HG02623 (cell line): Measurements from ENCODE around the gene SIK1.
"Not testable (repeated sequence)": the region's sequence is repeated elsewhere in the genome, so short reads cannot be mapped to it uniquely, and the experiment has no call there.

ENCODE experiments used
- ATAC-seq: cut with Tn5 transposase; IDR thresholded peaks from one replicate; pipeline ENCODE4 v1.9.1; 2021; ENCODE audit warnings: moderate library complexity; ENCODE audit not compliant: unreplicated experiment

Gene SIK1

GRCh38 chr21:43426404-43427241 lies at the start of gene SIK1:
SIK1 (minus strand) TSS chr21:43427131; CDS start chr21:43426178, 953 bp downstream.
- ATAC-seq = peak; percentile 32

- not testable (repeated sequence) for ATAC-seq
Measured at GRCh38 chr21:43471597-43472242, 44.8 kb upstream of the SIK1 start.

GRCh38 chr21:43469719-43470458 lies 43.0 kb upstream of the SIK1 start:
- ATAC-seq = not testable (repeated sequence)

- ATAC-seq = no peak
Measured at GRCh38 chr21:43467785-43468184, 40.9 kb upstream of the SIK1 start.

DNA sequence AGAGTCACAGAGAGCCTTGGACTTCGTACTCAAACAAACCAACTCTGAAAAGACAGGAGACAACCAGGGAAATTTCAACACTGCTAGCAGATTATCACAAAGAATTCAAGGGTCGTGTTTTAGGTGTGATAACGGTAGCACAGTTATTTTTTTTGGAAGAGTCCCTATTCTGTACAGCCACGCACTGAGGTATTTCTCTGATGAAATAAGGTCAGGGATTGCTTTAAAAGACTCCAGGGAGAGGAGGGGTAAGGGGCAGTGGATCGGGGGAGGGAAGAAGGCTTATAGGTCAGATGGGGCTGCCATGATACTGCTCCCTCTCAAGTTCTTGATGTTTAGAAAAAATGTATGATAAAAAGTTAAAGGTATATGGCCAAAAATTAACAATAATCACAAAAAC lies 38.2 kb upstream of the SIK1 start:
- not testable (repeated sequence) for ATAC-seq

DNA sequence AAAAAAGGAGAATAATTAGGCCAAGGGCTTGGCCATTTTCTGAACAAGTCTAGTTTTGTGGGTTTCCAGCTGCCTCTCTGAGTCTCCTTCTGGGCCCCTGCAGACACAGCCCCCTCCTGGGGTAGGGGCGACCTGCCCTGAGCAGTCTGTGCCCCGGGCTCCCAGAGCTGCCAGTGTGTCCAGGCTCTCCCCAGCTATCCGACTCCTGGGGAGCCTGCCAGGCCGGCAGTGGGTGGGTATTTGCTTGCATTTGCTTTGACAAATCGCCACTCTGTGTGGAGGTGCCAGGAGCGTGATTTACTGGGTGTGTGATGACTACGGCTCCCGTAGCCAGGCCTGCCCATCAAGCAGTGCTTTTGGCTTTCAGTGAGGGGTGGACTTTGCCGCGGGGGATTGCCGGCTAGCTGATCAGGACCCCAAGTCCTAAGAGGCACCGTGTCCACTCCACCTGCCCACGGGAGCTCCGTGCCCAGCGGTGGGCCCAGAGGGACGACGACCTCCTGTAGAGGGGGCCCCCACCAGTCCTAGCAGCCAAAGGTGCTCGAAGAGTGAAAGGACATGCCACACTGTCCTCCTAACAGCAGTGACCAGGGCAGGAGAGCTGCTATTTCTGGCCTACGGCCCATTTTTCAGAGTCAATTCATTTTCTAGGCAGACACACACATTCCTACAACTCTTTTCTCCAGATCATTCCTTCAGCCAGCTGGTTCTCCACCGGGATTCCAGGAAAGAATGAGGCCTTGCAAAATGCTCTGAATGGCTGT lies 36.7 kb upstream of the SIK1 start:
- not testable (repeated sequence) for ATAC-seq

GRCh38 chr21:43462932-43463331 lies 36.0 kb upstream of the SIK1 start:
- not testable (repeated sequence) for ATAC-seq

- ATAC-seq = not testable (repeated sequence)
Measured at GRCh38 chr21:43460475-43460874, 33.5 kb upstream of the SIK1 start.

DNA sequence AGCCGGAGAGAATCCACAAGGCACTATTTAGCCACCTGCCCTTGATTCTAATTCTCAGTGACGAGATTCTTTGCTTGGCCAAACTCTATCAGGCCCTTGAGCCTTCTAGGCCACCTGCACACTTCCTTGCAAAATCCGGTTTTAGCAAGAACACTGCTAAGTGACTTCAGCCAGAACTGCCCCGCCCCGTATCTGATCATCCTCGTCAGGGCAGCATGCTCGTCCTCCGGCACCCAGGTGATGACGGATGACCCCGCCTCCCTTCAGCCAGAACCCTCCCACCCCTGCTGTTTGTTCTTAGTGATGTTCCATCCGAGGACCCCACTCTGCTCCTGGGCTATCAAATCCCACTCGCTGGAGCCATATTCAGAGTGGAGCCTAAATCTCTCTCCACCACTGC lies 32.1 kb upstream of the SIK1 start:
- ATAC-seq = not testable (repeated sequence)

- ATAC-seq = not testable (repeated sequence)
Measured at GRCh38 chr21:43456616-43457314, 29.8 kb upstream of the SIK1 start.

DNA sequence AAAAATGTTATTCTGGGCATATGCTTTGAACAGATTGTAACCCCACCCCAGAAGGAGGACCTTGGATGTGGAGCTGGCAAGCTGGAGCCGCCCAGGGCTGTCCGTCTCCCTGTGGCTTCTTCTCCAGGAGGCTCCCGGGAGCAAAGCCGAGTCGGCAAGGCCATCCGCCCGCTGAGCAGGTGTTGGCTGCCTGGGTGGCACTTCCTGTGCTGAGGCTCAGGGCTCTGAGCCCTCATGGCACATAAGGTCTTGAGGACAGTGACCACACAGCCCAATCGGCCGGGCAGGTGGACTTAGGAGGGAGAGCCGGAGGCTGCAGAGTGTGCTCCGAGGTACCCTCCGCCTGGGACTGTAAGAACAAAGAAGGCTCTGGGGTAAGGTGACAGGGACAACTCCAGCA lies 28.8 kb upstream of the SIK1 start:
- ATAC-seq = not testable (repeated sequence)

- ATAC-seq = not testable (repeated sequence)
Measured at GRCh38 chr21:43454176-43454575, 27.2 kb upstream of the SIK1 start.

DNA sequence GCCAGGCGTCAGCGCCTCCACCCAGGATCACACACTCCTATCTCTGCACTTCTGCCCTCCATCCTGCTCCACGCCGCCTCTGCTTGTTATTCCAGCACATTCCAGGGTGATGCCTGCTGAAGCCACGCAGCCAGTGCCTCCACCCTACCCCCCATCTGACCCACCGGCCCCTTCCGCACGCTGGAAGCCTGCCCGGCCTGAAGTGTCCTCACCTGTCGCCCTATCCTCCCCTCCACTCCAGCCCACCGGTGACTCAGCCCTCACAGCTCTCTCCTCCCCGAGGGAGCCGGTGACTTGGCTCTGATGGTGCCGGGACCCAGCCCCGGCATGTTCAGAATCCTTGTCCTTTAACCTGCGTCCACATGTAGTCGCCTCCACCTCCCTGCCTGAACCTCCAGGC lies 24.9 kb upstream of the SIK1 start:
- not testable (repeated sequence) for ATAC-seq

- ATAC-seq = not testable (repeated sequence)
Measured at GRCh38 chr21:43450287-43450686, 23.4 kb upstream of the SIK1 start.

DNA sequence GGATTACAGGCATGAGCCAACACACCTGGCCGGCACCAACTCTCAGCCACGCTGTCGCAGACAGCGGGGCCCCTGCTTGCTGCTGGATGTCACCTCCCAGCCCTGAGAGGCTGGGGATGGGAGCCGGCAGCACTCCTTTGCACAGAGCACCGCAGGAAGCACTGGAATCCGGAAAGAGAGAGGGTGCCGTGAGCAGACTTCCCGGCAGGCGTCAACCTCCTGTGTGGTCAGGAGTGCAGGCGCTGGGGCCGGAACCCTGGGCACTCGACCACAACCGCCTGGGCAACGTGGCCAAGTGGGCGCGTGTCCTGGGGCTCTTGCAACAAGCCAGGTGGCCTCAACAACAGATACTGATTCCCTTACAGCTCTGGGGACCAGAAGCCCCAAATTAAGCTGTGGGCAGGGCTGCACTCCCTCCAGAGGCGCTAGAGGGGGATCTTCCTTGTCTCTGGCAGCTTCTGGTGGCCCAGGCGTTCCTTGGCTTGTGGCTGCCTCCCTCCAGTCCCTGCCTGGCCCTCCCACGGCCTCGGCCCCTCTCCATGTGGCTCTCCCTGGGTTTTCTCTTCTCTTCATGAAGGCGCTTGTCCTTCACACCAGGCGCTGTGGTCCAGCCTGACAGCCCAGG lies 20.5 kb upstream of the SIK1 start:
- not testable (repeated sequence) for ATAC-seq

- ATAC-seq = not testable (repeated sequence)
Measured at GRCh38 chr21:43446277-43446932, 19.5 kb upstream of the SIK1 start.

GRCh38 chr21:43444524-43444923 lies 17.6 kb upstream of the SIK1 start:
- ATAC-seq = not testable (repeated sequence)

DNA sequence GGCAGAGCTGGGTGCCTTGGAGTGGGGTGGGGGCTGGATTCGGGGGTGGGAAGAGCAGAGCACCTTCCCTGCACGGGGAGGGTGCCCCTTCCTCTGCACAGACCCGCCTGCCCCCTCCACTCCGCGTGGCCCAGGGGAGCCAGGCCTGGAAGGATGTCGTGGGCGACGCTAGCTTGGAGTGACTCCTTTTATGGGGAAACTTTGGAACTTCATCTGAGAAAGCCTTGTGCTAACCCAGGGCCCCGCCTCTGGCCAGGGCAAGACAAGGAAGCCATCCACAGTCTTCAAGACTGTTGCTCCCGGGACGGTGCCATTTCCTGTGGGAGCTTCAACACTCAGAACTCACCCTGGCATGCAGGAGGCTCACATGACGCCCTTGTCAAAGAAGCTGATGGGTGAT lies 15.6 kb upstream of the SIK1 start:
- not testable (repeated sequence) for ATAC-seq
